Loucy (cell line): ENCODE measurements around the gene NUMB.

Experiments
- EZH2phosphoT487 ChIP-seq: fragments of 200-600 bp; IDR thresholded peaks from 2 replicates; pipeline ENCODE4 v1.6.1; 2018; ENCODE audit warnings: antibody characterized with exemption, mild to moderate bottlenecking, moderate library complexity, borderline replicate concordance
- TF ChIP-seq, protein P1 (sequence below): fragments of 200-600 bp; sonication (generic); conservative IDR thresholded peaks from 2 replicates; pipeline ENCODE4 v1.5.1; 2014; ENCODE audit warnings: mild to moderate bottlenecking, antibody characterized with exemption, low read length

DNA sequence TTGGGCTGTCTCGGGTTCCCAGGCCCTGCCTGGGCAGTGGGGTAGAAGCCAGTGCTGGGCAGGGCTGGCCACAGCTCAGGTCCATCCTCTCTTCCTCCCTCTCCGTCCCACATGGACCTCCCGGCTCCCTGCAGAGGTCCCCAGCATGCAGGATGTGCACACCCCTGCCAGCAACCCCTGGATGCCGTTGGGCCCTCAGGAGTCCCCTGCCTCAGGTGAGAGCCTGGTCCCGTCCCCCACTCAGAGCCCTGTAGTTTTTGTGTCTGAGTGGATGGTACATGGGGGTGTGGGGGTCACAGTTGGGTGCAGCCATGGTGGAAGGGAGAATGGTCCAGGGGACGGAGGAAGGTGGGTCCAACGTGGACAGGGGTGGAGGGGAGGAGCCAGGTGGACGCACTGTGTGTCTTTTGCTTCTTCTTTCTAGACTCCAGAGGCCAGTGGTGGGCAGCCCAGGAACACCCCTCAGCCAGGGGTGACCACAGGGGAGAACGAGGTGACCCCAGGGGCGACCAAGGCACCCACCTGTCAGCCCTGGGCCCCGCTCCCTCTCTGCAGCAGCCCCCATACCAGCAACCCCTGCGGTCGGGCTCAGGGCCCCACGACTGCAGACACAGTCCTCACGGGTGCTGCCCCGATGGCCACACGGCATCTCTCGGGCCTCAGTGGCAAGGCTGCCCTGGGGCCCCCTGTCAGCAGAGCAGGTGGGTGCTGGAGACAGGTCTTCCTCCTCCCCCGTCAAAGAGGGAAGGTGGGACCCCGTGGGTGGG is 199.3 kb downstream of the NUMB start:
- TF ChIP-seq, protein P1, sequence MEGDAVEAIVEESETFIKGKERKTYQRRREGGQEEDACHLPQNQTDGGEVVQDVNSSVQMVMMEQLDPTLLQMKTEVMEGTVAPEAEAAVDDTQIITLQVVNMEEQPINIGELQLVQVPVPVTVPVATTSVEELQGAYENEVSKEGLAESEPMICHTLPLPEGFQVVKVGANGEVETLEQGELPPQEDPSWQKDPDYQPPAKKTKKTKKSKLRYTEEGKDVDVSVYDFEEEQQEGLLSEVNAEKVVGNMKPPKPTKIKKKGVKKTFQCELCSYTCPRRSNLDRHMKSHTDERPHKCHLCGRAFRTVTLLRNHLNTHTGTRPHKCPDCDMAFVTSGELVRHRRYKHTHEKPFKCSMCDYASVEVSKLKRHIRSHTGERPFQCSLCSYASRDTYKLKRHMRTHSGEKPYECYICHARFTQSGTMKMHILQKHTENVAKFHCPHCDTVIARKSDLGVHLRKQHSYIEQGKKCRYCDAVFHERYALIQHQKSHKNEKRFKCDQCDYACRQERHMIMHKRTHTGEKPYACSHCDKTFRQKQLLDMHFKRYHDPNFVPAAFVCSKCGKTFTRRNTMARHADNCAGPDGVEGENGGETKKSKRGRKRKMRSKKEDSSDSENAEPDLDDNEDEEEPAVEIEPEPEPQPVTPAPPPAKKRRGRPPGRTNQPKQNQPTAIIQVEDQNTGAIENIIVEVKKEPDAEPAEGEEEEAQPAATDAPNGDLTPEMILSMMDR, result no peak
- no peak for TF ChIP-seq EZH2phosphoT487
